Measurements from ENCODE around the gene FNDC1.
A peak's percentile ranks its signal among the peaks of the same experiment; 100 is the strongest.

FNDC1 gene

DNA sequence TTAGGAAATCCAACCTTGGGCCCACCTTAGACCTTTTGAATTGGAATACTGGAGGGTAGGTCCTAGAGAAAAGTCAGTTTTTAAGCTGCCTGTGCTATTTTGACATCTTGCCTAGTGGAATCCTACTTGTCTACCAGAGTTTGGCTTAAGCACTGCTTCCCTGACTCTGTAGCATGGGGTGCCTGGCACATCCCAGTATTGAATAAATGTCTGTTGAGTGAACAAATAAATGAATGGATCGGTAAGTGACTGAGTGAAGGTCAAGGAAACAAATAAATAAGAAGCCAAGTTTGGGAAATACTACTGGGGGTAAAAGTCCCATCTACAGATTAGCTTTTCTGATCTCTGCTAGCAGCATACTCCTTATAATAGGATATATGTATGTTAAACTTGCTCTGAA lies 140.5 kb downstream of the FNDC1 start:
- no peak for DNase-seq

DNA sequence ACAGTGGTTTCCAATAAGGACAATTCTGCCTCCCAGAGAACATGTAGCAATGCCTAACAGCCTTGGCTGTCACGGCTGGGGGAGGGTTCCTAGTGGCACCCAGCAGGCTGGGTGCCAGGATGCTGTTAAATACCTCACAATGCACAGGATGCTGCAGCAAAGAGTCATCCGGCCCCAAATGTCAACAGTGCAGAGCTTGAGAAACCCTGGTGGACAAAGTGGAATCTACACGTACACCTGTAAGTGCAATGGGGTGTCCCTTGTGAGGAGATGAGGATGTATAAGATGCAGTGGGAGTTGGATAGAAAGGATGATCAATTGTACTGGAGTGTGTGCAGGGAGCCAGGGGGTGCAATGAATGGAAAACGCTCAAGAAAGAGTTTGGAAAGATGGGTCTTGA lies 142.4 kb downstream of the FNDC1 start:
- peak in 1 of 5 experiments; percentile 17 for DNase-seq

DNA sequence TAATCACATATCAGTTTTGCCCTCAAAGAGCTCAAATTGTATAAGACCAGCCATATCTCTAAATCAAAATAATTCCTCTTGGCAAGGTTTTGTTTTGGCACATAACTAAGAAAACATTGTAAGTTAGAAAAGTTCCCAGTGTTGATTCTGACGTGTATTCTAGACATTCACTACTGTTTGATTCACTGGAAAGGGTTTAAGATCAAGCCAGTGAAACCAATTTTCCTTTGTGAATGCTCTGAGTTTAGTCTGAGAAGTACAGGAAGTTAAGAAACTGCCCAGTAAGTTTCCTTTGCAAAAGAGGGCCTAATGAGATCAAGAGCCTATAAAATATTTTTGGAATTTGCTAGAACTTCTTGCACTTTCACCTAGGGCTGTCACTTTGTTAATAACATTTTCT lies 143.0 kb downstream of the FNDC1 start:
- DNase-seq: no peak

DNA sequence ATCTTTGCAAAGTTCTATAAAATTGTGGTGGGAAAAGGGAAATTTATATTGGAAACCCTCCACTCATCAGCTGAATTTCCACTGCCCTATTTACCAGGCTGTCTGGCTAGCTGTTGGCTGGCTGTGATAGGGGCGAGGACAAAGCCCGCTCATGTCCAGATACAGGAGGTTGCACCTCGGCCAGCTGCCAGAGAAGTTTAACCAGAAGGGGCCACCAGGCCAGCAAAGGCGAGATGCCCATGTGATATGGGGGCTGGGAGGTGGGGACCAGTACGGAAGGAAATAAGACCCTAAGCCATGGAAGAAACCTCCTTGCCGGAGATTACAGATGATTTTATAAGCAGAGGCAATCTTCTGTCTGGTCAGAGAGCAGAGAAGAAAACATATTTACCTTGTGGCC lies 143.8 kb downstream of the FNDC1 start:
- DNase-seq: no peak

DNA sequence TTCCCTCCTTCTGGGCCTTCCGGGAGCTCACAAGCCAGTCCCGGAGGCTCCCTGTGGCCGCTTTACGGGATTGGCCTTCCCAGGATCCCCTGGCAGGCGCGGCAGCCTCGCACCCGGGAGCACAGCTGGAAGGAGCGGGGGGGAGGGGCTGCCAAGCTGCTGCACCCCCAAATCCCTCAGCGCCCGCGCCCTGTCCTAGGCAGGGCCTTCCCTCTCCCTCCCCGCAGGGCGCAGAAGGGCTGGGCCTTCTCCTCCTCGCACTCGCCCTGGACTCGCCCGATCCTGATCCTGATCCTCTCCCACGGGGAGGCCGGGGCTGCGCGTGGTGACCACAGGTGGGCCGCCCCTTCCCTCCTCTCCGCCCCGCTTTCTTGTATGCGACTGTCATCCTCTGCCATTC lies 146.4 kb downstream of the FNDC1 start:
- no peak for DNase-seq

DNA sequence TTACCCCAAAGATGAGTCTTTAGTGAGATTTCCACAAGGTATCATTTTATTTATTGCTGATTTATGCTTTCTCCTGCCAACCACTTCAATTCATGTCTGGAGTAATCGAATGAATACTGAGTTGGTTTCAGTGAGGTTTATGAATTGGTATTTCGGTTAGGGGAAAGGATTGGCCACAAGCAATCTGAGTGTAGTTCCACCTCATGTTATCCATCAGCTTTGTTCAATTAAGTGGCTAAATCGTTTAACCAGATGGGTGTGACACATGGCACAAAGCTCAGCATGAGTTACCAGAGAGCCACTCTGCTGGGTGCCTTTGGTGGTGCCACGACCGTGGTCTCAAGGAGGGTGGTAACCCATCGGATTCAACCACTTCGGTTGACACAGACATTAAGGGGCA lies 148.2 kb downstream of the FNDC1 start:
- no peak for DNase-seq

DNA sequence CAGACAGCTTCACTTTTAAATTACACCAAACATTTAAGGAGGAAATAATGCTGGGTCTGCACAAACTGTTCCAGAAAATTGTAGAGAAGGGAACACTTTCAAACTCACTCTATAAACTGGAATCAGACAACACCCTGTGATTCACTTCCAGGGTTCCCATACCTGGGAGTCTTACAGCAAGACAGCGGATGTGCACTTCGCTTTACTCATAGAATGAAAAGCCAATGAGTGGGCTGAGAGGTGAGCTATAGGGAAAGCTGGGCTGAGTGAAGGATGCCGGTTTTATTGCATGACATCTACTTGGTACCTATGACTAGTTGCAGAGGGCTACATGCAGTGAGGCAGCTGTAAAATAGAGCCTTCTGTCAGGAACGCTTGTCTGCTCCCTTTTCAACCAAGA lies 152.1 kb downstream of the FNDC1 start:
- DNase-seq: no peak
